H1 (cell line): ENCODE results near the gene ASIC2. TPM values are rescaled to one million over a fixed set of nuclear protein-coding genes. Genes with fewer than 3 reads are reported as not detected.

Source experiments
- CTCF ChIA-PET: fragments of 300-600 bp; sonication (Branson Sonifier 250); formaldehyde crosslinking; loops from one replicate; lab custom pipeline; 2021; ENCODE audit not compliant: partially characterized antibody; lab: Charles Lee
- POLR2A ChIA-PET: fragments of 300-600 bp; sonication (Branson Sonifier 250); formaldehyde crosslinking; loops from one replicate; lab custom pipeline; 2021; ENCODE audit warnings: inconsistent platforms; ENCODE audit not compliant: partially characterized antibody; lab: Charles Lee
- DNase-seq, 2 experiments: peaks; one replicate each; pipeline versions ENCODE4 v3.0.0 to v3.0.0-alpha.2; 2010 to 2022; ENCODE audit warnings: low spot score in 2 of 2, low read depth in 1 of 2, mixed read lengths in 1 of 2
- FAIRE-seq: peaks from 2 replicates; lab custom pipeline; 2011; peaks lifted over from hg19 to GRCh38; lab: Jason Lieb, UNC
- H2AFZ ChIP-seq: 2 replicates; pipeline ENCODE4 v1.8.1; 2012; ENCODE audit warnings: low read length, inconsistent platforms
- H2AK5ac ChIP-seq: 2 replicates; pipeline ENCODE4 v1.6.1; 2013; ENCODE audit warnings: low read depth, low read length
- H2BK120ac ChIP-seq: replicated peaks from 2 replicates; pipeline ENCODE3; 2013; ENCODE audit warnings: low read depth, low read length, inconsistent platforms
- H2BK12ac ChIP-seq: 2 replicates; pipeline ENCODE4 v1.6.1; 2013; ENCODE audit warnings: low read depth, low read length
- H2BK15ac ChIP-seq: 2 replicates; pipeline ENCODE4 v1.6.1; 2013; ENCODE audit warnings: low read length
- H2BK20ac ChIP-seq: 2 replicates; pipeline ENCODE4 v1.6.1; 2013; ENCODE audit warnings: low read length
- H2BK5ac ChIP-seq: 2 replicates; pipeline ENCODE4 v1.6.1; 2013; ENCODE audit warnings: low read depth, low read length
- H3K14ac ChIP-seq: 2 replicates; pipeline ENCODE4 v1.6.1; 2013; ENCODE audit warnings: inconsistent platforms; ENCODE audit not compliant: insufficient read length
- H3K18ac ChIP-seq: 2 replicates; pipeline ENCODE4 v1.6.1; 2013; ENCODE audit warnings: low read length; ENCODE audit errors: extremely low read depth
- H3K23ac ChIP-seq: 2 replicates; pipeline ENCODE4 v1.6.1; 2013; ENCODE audit warnings: inconsistent platforms; ENCODE audit not compliant: insufficient read length
- H3K23me2 ChIP-seq: 2 replicates; pipeline ENCODE4 v1.6.1; 2013; ENCODE audit warnings: low read depth, low read length
- H3K27ac ChIP-seq: 2 replicates; pipeline ENCODE4 v1.6.1; 2011; ENCODE audit warnings: low read depth, low read length, inconsistent platforms
- H3K27me3 ChIP-seq, 4 experiments: replicated peaks in 1 of 4; 1 replicate in 1 of 4; 2 replicates in 3 of 4; pipeline versions ENCODE4 v1.6.1 to v1.8.1; 2011 to 2013; ENCODE audit warnings: low read length in 3 of 4, mild to moderate bottlenecking in 3 of 4, inconsistent platforms in 2 of 4, mixed read lengths in 2 of 4, moderate library complexity in 1 of 4; ENCODE audit not compliant: control insufficient read depth in 3 of 4, insufficient read depth in 3 of 4; ENCODE audit errors: extremely low read depth in 1 of 4
- H3K36me3 ChIP-seq, 4 experiments: 2 replicates each; pipeline versions ENCODE4 v1.6.1 to v1.8.1; 2011 to 2013; ENCODE audit warnings: mild to moderate bottlenecking in 4 of 4, low read length in 3 of 4, moderate library complexity in 2 of 4, control low read depth in 1 of 4, inconsistent platforms in 1 of 4; ENCODE audit not compliant: insufficient read depth in 4 of 4, control insufficient read depth in 2 of 4
- H3K4ac ChIP-seq: replicated peaks from 2 replicates; pipeline ENCODE3; 2013; ENCODE audit warnings: low read length, low read depth, mixed read lengths, inconsistent platforms; ENCODE audit not compliant: insufficient read length
- H3K4me1 ChIP-seq, 4 experiments: replicated peaks in 1 of 4; 1 replicate in 1 of 4; 2 replicates in 3 of 4; pipeline versions ENCODE4 v1.6.1 to v1.8.1; 2011 to 2013; ENCODE audit warnings: low read length in 3 of 4, inconsistent platforms in 2 of 4, mixed read lengths in 1 of 4; ENCODE audit not compliant: insufficient read depth in 4 of 4, control insufficient read depth in 3 of 4
- H3K4me2 ChIP-seq, 2 experiments: 2 replicates each; pipeline versions ENCODE4 v1.6.1 to v1.8.1; 2011 to 2013; ENCODE audit warnings: low read depth in 2 of 2, low read length in 2 of 2, control low read depth in 1 of 2, inconsistent platforms in 1 of 2, mild to moderate bottlenecking in 1 of 2; ENCODE audit not compliant: insufficient read depth in 1 of 2
- H3K4me3 ChIP-seq, 4 experiments: fragments of 200-600, 300-600 bp in 1 of 4; sonication (generic), shearing (Covaris generic), sonication (Bioruptor Twin) in 1 of 4; 2 replicates each; pipeline versions ENCODE4 v1.5.1 to v1.8.1; 2011 to 2016; ENCODE audit warnings: low read length in 4 of 4, low read depth in 3 of 4, control low read depth in 2 of 4, inconsistent platforms in 2 of 4, mild to moderate bottlenecking in 2 of 4, mixed read lengths in 1 of 4, moderate library complexity in 1 of 4; ENCODE audit not compliant: insufficient read depth in 2 of 4; ENCODE audit errors: extremely low read depth in 1 of 4
- H3K56ac ChIP-seq: replicated peaks from 2 replicates; pipeline ENCODE3; 2013; ENCODE audit warnings: low read depth, mild to moderate bottlenecking, mixed read lengths, low read length, inconsistent platforms; ENCODE audit not compliant: insufficient read length
- H3K79me1 ChIP-seq: 2 replicates; pipeline ENCODE4 v1.6.1; 2013; ENCODE audit warnings: low read depth, low read length, control low read depth
- H3K79me2 ChIP-seq, 2 experiments: 2 replicates each; pipeline versions ENCODE4 v1.6.1 to v1.8.1; 2012 to 2013; ENCODE audit warnings: low read length in 2 of 2, mild to moderate bottlenecking in 2 of 2, inconsistent platforms in 1 of 2; ENCODE audit not compliant: insufficient read depth in 2 of 2, control insufficient read depth in 1 of 2
- H3K9ac ChIP-seq, 4 experiments: replicated peaks in 1 of 4; 1 replicate in 1 of 4; 2 replicates in 3 of 4; pipeline versions ENCODE4 v1.6.1 to v1.8.1; 2011 to 2013; ENCODE audit warnings: low read depth in 3 of 4, low read length in 3 of 4, control low read depth in 2 of 4, mild to moderate bottlenecking in 2 of 4, moderate library complexity in 2 of 4, inconsistent platforms in 1 of 4; ENCODE audit errors: extremely low read depth in 1 of 4
- H3K9me3 ChIP-seq, 2 experiments: 2 replicates each; pipeline versions ENCODE4 v1.6.1 to v1.8.1; 2012 to 2013; ENCODE audit warnings: mild to moderate bottlenecking in 2 of 2, moderate library complexity in 2 of 2, control low read depth in 1 of 2, inconsistent platforms in 1 of 2, low read depth in 1 of 2, low read length in 1 of 2, mixed read lengths in 1 of 2; ENCODE audit not compliant: insufficient read depth in 2 of 2
- H4K20me1 ChIP-seq, 2 experiments: replicated peaks in 1 of 2; 2 replicates each; pipeline versions ENCODE3 to v1.8.1; 2011 to 2013; ENCODE audit warnings: inconsistent platforms in 2 of 2, low read length in 2 of 2, mild to moderate bottlenecking in 1 of 2; ENCODE audit not compliant: insufficient read depth in 2 of 2, control insufficient read depth in 1 of 2
- H4K5ac ChIP-seq: 2 replicates; pipeline ENCODE4 v1.6.1; 2013; ENCODE audit warnings: low read length, low read depth, mixed read lengths, inconsistent platforms; ENCODE audit not compliant: insufficient read length
- H4K8ac ChIP-seq: 2 replicates; pipeline ENCODE4 v1.8.0; 2013; ENCODE audit warnings: mild to moderate bottlenecking, moderate library complexity, low read length, inconsistent platforms; ENCODE audit not compliant: insufficient read depth; ENCODE audit errors: extremely low read depth
- H4K91ac ChIP-seq: replicated peaks from 2 replicates; pipeline ENCODE3; 2013; ENCODE audit warnings: low read length, mixed read lengths, inconsistent platforms; ENCODE audit not compliant: insufficient read length
- BCL11A ChIP-seq, 2 experiments: IDR thresholded peaks; one replicate each; pipeline ENCODE4 v1.6.1; 2011; ENCODE audit warnings: low read depth in 2 of 2, low read length in 2 of 2, mild to moderate bottlenecking in 2 of 2
- BRCA1 ChIP-seq: IDR thresholded peaks from 2 replicates; pipeline ENCODE4 v1.6.1; 2012; ENCODE audit warnings: low read depth, low read length, improper control_type of control experiment
- JUN ChIP-seq: IDR thresholded peaks from 2 replicates; pipeline ENCODE4 v1.6.1; 2011; ENCODE audit warnings: low read depth, mild to moderate bottlenecking, improper control_type of control experiment, low read length
- JUND ChIP-seq: IDR thresholded peaks from 2 replicates; pipeline ENCODE4 v1.6.1; 2011; ENCODE audit warnings: mild to moderate bottlenecking, improper control_type of control experiment, low read length
- MAFK ChIP-seq: IDR thresholded peaks from 2 replicates; pipeline ENCODE4 v1.6.1; 2012; ENCODE audit warnings: low read depth, mild to moderate bottlenecking, improper control_type of control experiment, low read length
- NRF1 ChIP-seq: IDR thresholded peaks from 2 replicates; pipeline ENCODE4 v1.6.1; 2011; ENCODE audit warnings: mild to moderate bottlenecking, low read depth, low read length, improper control_type of control experiment
- POU5F1 ChIP-seq: IDR thresholded peaks from 2 replicates; pipeline ENCODE4 v1.6.1; 2011; ENCODE audit warnings: low read depth, mild to moderate bottlenecking, low read length, moderate library complexity
- RAD21 ChIP-seq, 2 experiments: IDR thresholded peaks in 1 of 2; conservative IDR thresholded peaks in 1 of 2; 2 replicates each; pipeline ENCODE4 v1.6.1; 2011; ENCODE audit warnings: low read depth in 2 of 2, low read length in 2 of 2, improper control_type of control experiment in 1 of 2, inconsistent platforms in 1 of 2, mild to moderate bottlenecking in 1 of 2, moderate library complexity in 1 of 2
- SP2 ChIP-seq: IDR thresholded peaks from 2 replicates; pipeline ENCODE4 v1.6.1; 2012; ENCODE audit warnings: mild to moderate bottlenecking, low read length, inconsistent platforms
- WGBS, 2 experiments: shearing (Covaris generic) in 1 of 2; methylation state at CpG; one replicate each; pipeline versions ENCODE4 v1.1.6 to v1.1.7; 2013 to 2015; ENCODE audit warnings: low lambda C conversion rate in 2 of 2, mixed read lengths in 2 of 2, inconsistent platforms in 1 of 2, low coverage in 1 of 2, missing lambda C conversion rate in 1 of 2; ENCODE audit not compliant: insufficient replicate concordance in 2 of 2, insufficient coverage in 1 of 2, insufficient read length in 1 of 2; ENCODE audit errors: extremely low coverage in 1 of 2, missing lambda C conversion rate in 1 of 2; 5-methylcytosine and 5-hydroxymethylcytosine counted together
- polyA plus RNA-seq, 7 experiments: library from polyadenylated mRNA; depleted of rRNA in 3 of 7; stranded (reverse) in 5 of 7; unstranded in 2 of 7; fragments of >200 nt in 5 of 7; fragments of 200-250 nt in 2 of 7; gene quantifications; 1 replicate in 5 of 7; 2 replicates in 1 of 7; 4 replicates in 1 of 7; pipeline versions ENCODE4 v1.2.1 to v1.2.3, GENCODE V29; 2011 to 2013; ENCODE audit warnings: missing spikeins in 2 of 7, mixed read lengths in 2 of 7
- total RNA-seq: library from RNA; stranded (reverse); fragmentation: NEBNext Ultra II Directional; extraction: Animal tissue kit (Norgen Biotek cat#: 25700); gene quantifications from 2 replicates; pipeline ENCODE4 v1.2.1, GENCODE V29; 2021
- TF ChIP-seq, protein P1 (sequence below): IDR thresholded peaks from 2 replicates; pipeline ENCODE4 v1.6.1; 2012; ENCODE audit warnings: inconsistent platforms
- TF ChIP-seq, protein P2 (sequence below): IDR thresholded peaks from 2 replicates; pipeline ENCODE4 v1.6.1; 2012; ENCODE audit warnings: inconsistent platforms

ASIC2 gene
- total and polyA plus RNA-seq, 2 of the 8 experiments (the other 6 are each of a cell fraction or from before 2014, with no cell fraction given): 0.86 to 1.2 TPM

- 88% methylated on average over 2 of the region's 2 CpGs; no CpG with 5 or more reads in 1 of the 2 experiments for WGBS, 2 experiments
- no peak overlapping the region for H4K91ac ChIP-seq
- DNase-seq: no peak
- TF ChIP-seq BCL11A (IDR thresholded peaks at IDR 0.05; ENCODE audit: low read depth in 2 of 2, low read length in 2 of 2): no peak
- TF ChIP-seq, protein P1, sequence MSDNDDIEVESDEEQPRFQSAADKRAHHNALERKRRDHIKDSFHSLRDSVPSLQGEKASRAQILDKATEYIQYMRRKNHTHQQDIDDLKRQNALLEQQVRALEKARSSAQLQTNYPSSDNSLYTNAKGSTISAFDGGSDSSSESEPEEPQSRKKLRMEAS: no peak
- no peak for TF ChIP-seq POU5F1
- no peak for TF ChIP-seq JUND
- TF ChIP-seq JUN: no peak
- TF ChIP-seq, protein P2, sequence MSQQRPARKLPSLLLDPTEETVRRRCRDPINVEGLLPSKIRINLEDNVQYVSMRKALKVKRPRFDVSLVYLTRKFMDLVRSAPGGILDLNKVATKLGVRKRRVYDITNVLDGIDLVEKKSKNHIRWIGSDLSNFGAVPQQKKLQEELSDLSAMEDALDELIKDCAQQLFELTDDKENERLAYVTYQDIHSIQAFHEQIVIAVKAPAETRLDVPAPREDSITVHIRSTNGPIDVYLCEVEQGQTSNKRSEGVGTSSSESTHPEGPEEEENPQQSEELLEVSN: no peak
- no peak for TF ChIP-seq SP2
- TF ChIP-seq MAFK: no peak
- no peak for TF ChIP-seq BRCA1
- TF ChIP-seq RAD21 (IDR thresholded peaks at IDR 0.05 in 1 of 2, conservative IDR thresholded peaks at IDR 0.05 in 1 of 2; ENCODE audit: low read depth in 2 of 2, low read length in 2 of 2): no peak
- TF ChIP-seq NRF1: no peak
These were observed 83.4 kb downstream of the ASIC2 start for GRCh38 chr17:33209671-33210070.

More at GRCh38 chr17:33209671-33210070, 83.4 kb downstream of the ASIC2 start:
- Histone ChIP-seq H2BK12ac (no peak overlapping the region), H3K4me1 (no peaks in the 10 kb centered on the region), H3K4me3 (no peak overlapping the region), H3K56ac (no peak overlapping the region), H3K36me3 (no peaks in the 10 kb centered on the region), H3K23ac (no peak overlapping the region), H2BK5ac (no peak overlapping the region), H3K9me3 (no peaks in the 10 kb centered on the region), H4K8ac (no peak overlapping the region), H4K5ac (no peak overlapping the region), H3K14ac (no peak overlapping the region), H3K4ac (no peak overlapping the region), H2AK5ac (no peak overlapping the region), H3K79me2 (no peaks in the 10 kb centered on the region), H3K4me2 (no peak overlapping the region), H3K23me2 (no peaks in the 10 kb centered on the region), H3K18ac (no peak overlapping the region), H2AFZ (no peak overlapping the region), H2BK15ac (no peak overlapping the region), H3K27me3 (peaks cover 0 to 7% (median 0%) of the 10 kb centered on the region in 4 experiments; a peak in 3 of 7 replicates), H3K79me1 (no peaks in the 10 kb centered on the region), H2BK20ac (no peak overlapping the region), H3K27ac (no peak overlapping the region), H2BK120ac (no peak overlapping the region), H4K20me1 (peaks cover 2 to 3% of the 10 kb centered on the region in 2 experiments), H3K9ac (no peak overlapping the region)
- CTCF ChIA-PET: interaction anchor here (1.0 to 5.1 kb wide), 6 partner anchors 9 to 113 kb away, joined by 3 to 27 read pairs (median 4); no protein-coding TSS in a partner anchor
- no peak for FAIRE-seq
- POLR2A ChIA-PET: no interaction called here
